HUES48 (cell line): ENCODE data around the gene ODC1.
"Not testable (repeated sequence)": the region's sequence is repeated elsewhere in the genome, so short reads cannot be mapped to it uniquely, and the experiment has no call there.

Experiments
- H3K27ac ChIP-seq: one replicate; pipeline ENCODE4 v1.7.0; 2013; ENCODE audit warnings: low read depth, low read length, inconsistent platforms
- H3K27me3 ChIP-seq: 2 replicates; pipeline ENCODE4 v1.6.1; 2013; ENCODE audit warnings: mild to moderate bottlenecking, low read length; ENCODE audit not compliant: control insufficient read depth, insufficient read depth
- H3K36me3 ChIP-seq: 2 replicates; pipeline ENCODE4 v1.6.1; 2013; ENCODE audit warnings: low read length; ENCODE audit not compliant: control insufficient read depth, insufficient read depth
- H3K4me1 ChIP-seq: 2 replicates; pipeline ENCODE4 v1.6.1; 2013; ENCODE audit warnings: mild to moderate bottlenecking, low read length; ENCODE audit not compliant: control insufficient read depth, insufficient read depth
- H3K4me3 ChIP-seq: 2 replicates; pipeline ENCODE4 v1.5.1; 2013; ENCODE audit warnings: mild to moderate bottlenecking, low read depth, low read length
- H3K9ac ChIP-seq: 2 replicates; pipeline ENCODE4 v1.6.1; 2013; ENCODE audit warnings: mild to moderate bottlenecking, low read depth, low read length, moderate library complexity
- H3K9me3 ChIP-seq: 2 replicates; pipeline ENCODE4 v1.6.1; 2013; ENCODE audit warnings: low read length; ENCODE audit not compliant: control insufficient read depth, insufficient read depth

The ODC1 gene

DNA sequence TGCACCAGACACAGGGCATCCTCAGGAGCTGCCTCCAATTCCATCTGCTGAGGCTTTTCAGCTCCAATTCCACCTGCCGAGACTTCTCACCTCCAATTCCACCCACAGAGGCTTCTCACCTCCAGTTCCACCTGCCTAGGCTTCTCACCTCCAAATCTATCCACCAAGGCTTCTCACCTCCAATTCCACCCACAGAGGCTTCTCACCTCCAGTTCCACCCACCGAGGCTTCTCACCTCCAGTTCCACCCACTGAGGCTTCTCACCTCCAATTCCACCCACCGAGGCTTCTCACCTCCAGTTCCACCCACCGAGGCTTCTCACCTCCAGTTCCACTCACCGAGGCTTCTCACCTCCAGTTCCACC is 39.6 kb upstream of the ODC1 start:
- H3K27me3 ChIP-seq, H3K9ac ChIP-seq, H3K4me1 ChIP-seq, H3K27ac ChIP-seq, H3K36me3 ChIP-seq, H3K9me3 ChIP-seq, H3K4me3 ChIP-seq: not testable (repeated sequence)

DNA sequence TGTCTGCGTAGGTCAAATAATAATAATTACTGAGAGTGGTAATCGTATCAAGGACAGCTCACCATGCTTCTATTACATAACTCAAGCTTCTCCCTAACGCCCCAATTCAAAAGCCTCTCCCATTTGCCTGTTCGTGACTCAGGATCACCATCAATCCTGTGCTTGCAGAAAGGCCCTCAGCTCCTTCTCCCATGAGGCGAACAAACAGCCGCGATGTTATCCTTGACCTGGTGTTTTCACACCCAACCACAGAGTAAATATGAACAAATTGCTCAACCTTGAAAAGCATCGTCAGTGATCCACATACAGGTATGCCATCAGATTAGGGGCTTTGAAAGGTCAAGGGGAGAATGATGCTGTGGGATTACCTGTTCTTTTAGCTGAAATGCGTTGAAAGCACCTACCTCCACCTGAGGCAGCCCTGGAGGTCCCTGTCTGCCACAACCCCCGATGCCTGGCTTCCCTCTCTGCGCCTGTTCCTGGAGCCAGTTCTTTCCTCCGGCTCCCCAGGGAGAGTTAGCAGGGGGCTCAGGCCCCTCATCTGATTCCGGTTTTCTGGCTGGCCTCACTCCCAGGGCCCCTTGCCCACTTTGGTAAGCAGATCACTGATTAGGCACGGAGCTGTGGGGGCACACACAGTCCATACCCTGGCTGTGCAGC is 39.1 kb upstream of the ODC1 start:
- Histone ChIP-seq H3K9me3 (no peaks in the 10 kb centered on the region), H3K4me1 (no peaks in the 10 kb centered on the region), H3K9ac (no peak overlapping the region), H3K36me3 (no peaks in the 10 kb centered on the region), H3K27me3 (no peaks in the 10 kb centered on the region), H3K4me3 (no peak overlapping the region), H3K27ac (no peak overlapping the region)

- no peak overlapping the region for H3K27ac ChIP-seq
- no peaks in the 10 kb centered on the region for H3K36me3 ChIP-seq
- H3K4me1 ChIP-seq = no peaks in the 10 kb centered on the region
- H3K9ac ChIP-seq = no peak overlapping the region
- H3K4me3 ChIP-seq = no peak overlapping the region
- H3K27me3 ChIP-seq = no peaks in the 10 kb centered on the region
- no peaks in the 10 kb centered on the region for H3K9me3 ChIP-seq
Observed at GRCh38 chr2:10486601-10487079, 38.5 kb upstream of the ODC1 start.

GRCh38 chr2:10486091-10486490 is 38.0 kb upstream of the ODC1 start:
- no peaks in the 10 kb centered on the region for H3K36me3 ChIP-seq
- no peaks in the 10 kb centered on the region for H3K4me1 ChIP-seq
- H3K27ac ChIP-seq = no peak overlapping the region
- no peak overlapping the region for H3K4me3 ChIP-seq
- H3K9me3 ChIP-seq = no peaks in the 10 kb centered on the region
- no peaks in the 10 kb centered on the region for H3K27me3 ChIP-seq
- H3K9ac ChIP-seq = no peak overlapping the region

DNA sequence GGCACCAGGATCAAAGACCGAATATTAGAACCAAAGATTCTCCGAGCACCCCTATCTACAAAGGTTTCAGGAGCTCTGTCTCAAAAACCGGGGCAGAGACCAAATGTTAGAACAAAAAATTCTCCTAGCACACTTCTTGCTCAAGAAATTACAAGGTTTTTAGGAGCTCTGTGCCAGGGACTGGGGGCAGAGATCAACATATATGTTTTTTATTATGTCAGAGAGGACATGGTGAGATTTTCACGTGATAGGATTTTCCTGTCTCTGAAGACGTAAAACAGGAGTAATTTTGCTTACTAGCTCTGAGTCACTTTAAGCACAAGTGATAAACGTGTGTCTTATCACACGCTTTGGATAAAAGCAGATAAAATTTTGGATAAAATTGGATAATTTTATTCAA is 34.8 kb upstream of the ODC1 start:
- Histone ChIP-seq H3K27ac (no peak overlapping the region), H3K9ac (no peak overlapping the region), H3K9me3 (no peaks in the 10 kb centered on the region), H3K4me3 (no peak overlapping the region), H3K27me3 (no peaks in the 10 kb centered on the region), H3K4me1 (peaks cover 2% of the 10 kb centered on the region; the same call in 1 of the 2 replicates), H3K36me3 (no peaks in the 10 kb centered on the region)

- H3K36me3 ChIP-seq = no peaks in the 10 kb centered on the region
- H3K4me1 ChIP-seq = peaks cover 6% of the 10 kb centered on the region; the same call in 1 of the 2 replicates
- no peaks in the 10 kb centered on the region for H3K27me3 ChIP-seq
- H3K9ac ChIP-seq = no peak overlapping the region
- H3K27ac ChIP-seq = no peak overlapping the region
- no peaks in the 10 kb centered on the region for H3K9me3 ChIP-seq
- no peak overlapping the region for H3K4me3 ChIP-seq
Observed at GRCh38 chr2:10482460-10482859, 34.3 kb upstream of the ODC1 start.

- H3K9me3 ChIP-seq = no peaks in the 10 kb centered on the region
- H3K27me3 ChIP-seq = no peaks in the 10 kb centered on the region
- peaks cover 10% of the 10 kb centered on the region; the same call in 1 of the 2 replicates for H3K4me1 ChIP-seq
- no peak overlapping the region for H3K9ac ChIP-seq
- H3K36me3 ChIP-seq = no peaks in the 10 kb centered on the region
- no peak overlapping the region for H3K27ac ChIP-seq
- H3K4me3 ChIP-seq = no peak overlapping the region
Observed at GRCh38 chr2:10481666-10482157, 33.6 kb upstream of the ODC1 start.

DNA sequence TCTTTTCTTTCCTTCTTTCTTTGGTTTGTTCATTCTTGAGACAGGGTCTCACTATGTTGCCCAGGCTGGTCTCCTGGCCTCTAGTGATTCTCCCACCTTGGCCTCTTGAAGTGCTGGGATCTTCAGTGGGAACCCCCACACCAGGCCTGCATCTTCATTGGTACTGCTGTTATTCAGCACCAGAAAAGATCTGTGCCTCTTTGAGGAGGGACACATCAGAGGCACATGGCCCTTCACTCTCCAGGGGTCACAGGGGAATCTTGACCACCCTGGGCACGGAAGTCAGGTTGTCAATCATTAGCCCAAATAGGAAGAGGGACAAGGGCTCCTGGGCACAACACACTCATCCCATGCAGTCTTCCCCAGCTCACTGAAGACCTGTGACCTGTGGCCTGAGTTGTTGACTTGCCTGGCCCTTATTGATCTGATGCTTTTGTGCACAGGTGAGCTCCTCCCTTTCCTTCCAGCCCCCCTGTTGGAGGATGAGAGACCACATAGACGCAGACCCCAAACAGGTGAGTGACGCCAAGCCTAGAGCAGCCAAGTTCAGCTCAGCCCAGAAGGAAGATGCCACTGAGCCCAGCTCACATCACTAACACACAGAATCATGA is 33.0 kb upstream of the ODC1 start:
- H3K36me3 ChIP-seq = no peaks in the 10 kb centered on the region
- no peak overlapping the region for H3K4me3 ChIP-seq
- H3K4me1 ChIP-seq = peaks cover 10% of the 10 kb centered on the region; the same call in 1 of the 2 replicates
- H3K27ac ChIP-seq = no peak overlapping the region
- no peaks in the 10 kb centered on the region for H3K27me3 ChIP-seq
- no peaks in the 10 kb centered on the region for H3K9me3 ChIP-seq
- H3K9ac ChIP-seq = no peak overlapping the region

DNA sequence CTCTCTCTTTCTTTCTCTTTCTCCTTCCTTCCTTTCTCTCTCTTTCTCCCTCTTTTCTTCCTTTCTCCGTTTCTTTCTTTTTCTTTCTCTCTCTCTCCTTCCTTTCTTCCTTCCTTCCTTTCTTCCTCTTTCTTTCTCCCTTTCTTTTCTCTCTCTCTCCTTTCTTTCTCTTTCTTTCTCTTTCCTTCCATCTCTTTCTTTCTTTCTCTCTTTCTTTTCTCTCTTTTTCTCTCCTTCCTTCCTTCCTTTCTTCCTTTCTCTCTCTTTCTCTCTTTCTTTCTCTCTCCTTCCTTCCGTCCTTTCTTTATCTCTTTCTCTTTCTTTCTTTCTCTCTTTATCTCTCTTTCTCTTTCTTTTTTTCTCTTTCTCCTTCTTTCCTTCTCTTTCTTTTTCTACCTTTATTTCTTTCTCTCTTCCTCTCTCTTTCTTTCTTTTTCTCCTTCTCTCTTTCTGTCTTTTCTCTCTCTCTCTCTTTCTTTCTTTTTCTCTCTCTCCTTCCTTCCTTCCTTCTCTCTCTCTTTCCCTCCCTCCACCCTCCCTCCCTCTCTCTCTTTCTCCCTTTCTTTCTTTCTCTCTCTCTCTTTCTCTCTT is 32.3 kb upstream of the ODC1 start:
- H3K36me3 ChIP-seq = no peaks in the 10 kb centered on the region
- H3K9ac ChIP-seq = no peak overlapping the region
- H3K4me3 ChIP-seq = no peak overlapping the region
- no peak overlapping the region for H3K27ac ChIP-seq
- H3K4me1 ChIP-seq = peaks cover 10% of the 10 kb centered on the region; the same call in 1 of the 2 replicates
- no peaks in the 10 kb centered on the region for H3K27me3 ChIP-seq
- H3K9me3 ChIP-seq = no peaks in the 10 kb centered on the region

GRCh38 chr2:10478916-10479315 is 30.8 kb upstream of the ODC1 start:
- H3K27me3 ChIP-seq = no peaks in the 10 kb centered on the region
- no peak overlapping the region for H3K27ac ChIP-seq
- no peaks in the 10 kb centered on the region for H3K36me3 ChIP-seq
- H3K9ac ChIP-seq = no peak overlapping the region
- H3K4me3 ChIP-seq = no peak overlapping the region
- H3K4me1 ChIP-seq = peaks cover 10% of the 10 kb centered on the region; the same call in 1 of the 2 replicates
- no peaks in the 10 kb centered on the region for H3K9me3 ChIP-seq

- no peak overlapping the region for H3K27ac ChIP-seq
- no peaks in the 10 kb centered on the region for H3K27me3 ChIP-seq
- H3K4me1 ChIP-seq = peaks cover 10% of the 10 kb centered on the region; the same call in 1 of the 2 replicates
- H3K4me3 ChIP-seq = no peak overlapping the region
- H3K9ac ChIP-seq = no peak overlapping the region
- no peaks in the 10 kb centered on the region for H3K36me3 ChIP-seq
- H3K9me3 ChIP-seq = no peaks in the 10 kb centered on the region
Observed at GRCh38 chr2:10478298-10478625, 30.1 kb upstream of the ODC1 start.
